ENCODE measurements around the gene ELK3.

ELK3 gene

DNA sequence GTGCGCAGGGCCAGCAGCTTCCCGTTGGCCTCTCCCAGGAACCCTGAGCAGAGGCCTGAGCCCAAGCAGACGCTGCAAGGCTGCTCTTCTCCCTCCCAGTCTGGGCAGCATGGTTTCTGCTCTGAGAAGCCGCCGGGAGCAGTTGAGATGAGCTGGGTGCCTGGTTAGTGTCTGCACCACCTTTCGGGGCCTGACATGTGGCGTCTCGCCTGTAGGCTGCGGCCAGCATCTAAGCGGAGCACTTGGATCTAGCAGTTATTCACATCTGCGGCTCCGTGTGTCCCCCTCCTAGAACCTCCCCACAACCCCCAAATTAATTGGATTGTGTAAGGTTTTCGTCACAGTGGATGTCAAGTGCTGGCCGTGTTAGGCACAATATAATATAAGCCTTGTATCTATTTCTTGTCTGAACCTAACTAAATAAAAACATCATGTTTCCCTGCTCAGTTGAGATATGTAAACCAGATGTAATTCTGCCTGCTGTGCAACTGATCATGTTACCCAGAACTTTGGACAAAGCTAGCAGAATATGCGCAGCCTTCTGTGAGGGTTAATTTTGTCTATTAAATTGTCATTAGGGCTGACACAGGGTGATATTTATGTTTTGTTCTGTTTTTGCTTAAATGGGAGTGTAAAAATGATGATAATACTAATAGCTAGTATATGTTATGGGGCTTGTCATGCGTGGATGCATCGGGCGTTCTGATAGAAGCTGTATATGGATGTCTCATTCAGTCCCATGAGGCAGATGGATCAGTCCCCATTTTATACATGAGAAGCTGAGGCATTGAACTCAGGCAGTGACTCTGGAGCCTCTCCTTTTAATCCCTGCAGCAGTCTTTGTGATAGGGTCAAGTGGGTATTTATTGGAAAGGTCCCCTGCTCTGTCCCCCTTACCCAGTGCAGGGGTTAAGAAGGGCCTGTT, 45.8 kb downstream of the ELK3 start:
- Histone ChIP-seq H3K27ac (ENCODE audit: low read length) (no peak overlapping the region), H3K4me2 (ENCODE audit: insufficient read depth, low read length) (no peak overlapping the region), H3K27me3 (ENCODE audit: insufficient read depth, low read length, poor library complexity) (no peaks in the 10 kb centered on the region), H4K20me1 (ENCODE audit: insufficient read depth, low read length) (peaks cover 15% of the 10 kb centered on the region), H3K9ac (ENCODE audit: low read depth, low read length) (no peak overlapping the region), H2AFZ (ENCODE audit: low read depth, low read length) (no peak overlapping the region), H3K9me3 (ENCODE audit: insufficient read depth, low read length, severe bottlenecking) (no peaks in the 10 kb centered on the region), H3K36me3 (ENCODE audit: insufficient read depth, low read length) (no peaks in the 10 kb centered on the region), H3K79me2 (ENCODE audit: insufficient read depth, low read length) (no peaks in the 10 kb centered on the region), H3K4me3 (ENCODE audit: low read depth in 1 of 2, low read length in 2 of 2) (no peak overlapping the region), H3K4me1 (ENCODE audit: insufficient read depth, low read length) (peaks cover 11% of the 10 kb centered on the region)
- TF ChIP-seq, protein P1, sequence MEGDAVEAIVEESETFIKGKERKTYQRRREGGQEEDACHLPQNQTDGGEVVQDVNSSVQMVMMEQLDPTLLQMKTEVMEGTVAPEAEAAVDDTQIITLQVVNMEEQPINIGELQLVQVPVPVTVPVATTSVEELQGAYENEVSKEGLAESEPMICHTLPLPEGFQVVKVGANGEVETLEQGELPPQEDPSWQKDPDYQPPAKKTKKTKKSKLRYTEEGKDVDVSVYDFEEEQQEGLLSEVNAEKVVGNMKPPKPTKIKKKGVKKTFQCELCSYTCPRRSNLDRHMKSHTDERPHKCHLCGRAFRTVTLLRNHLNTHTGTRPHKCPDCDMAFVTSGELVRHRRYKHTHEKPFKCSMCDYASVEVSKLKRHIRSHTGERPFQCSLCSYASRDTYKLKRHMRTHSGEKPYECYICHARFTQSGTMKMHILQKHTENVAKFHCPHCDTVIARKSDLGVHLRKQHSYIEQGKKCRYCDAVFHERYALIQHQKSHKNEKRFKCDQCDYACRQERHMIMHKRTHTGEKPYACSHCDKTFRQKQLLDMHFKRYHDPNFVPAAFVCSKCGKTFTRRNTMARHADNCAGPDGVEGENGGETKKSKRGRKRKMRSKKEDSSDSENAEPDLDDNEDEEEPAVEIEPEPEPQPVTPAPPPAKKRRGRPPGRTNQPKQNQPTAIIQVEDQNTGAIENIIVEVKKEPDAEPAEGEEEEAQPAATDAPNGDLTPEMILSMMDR (IDR thresholded peaks at IDR 0.05; ENCODE audit: borderline replicate concordance, extremely low read depth, low read length, poor library complexity, severe bottlenecking), result no peak
- no peak for TF ChIP-seq EZH2 (IDR thresholded peaks at IDR 0.05; ENCODE audit: borderline replicate concordance, low read depth, low read length, severe bottlenecking)
- ATAC-seq (ENCODE audit: insufficient read depth, low read depth) (no peak), DNase-seq (no peak)

DNA sequence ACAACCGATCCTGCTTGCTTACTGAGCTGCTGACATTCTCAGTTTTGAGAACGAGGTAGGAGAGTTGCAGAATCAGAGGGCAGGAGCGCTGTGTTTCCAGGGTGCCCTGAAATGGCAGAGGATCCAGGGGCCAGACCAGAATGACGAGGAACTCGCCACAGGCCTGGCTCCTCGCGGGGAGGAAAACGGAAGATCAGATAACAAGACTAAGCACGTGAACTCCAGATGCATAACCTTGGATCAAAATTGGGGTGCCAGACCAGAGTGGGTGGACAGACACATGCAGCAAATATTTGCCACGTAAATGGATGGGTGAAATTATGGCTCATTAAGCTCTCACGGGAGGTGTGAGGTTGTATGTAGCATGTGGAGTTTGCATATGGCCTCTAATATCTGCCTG, 46.5 kb downstream of the ELK3 start:
- no peaks in the 10 kb centered on the region for H3K79me2 ChIP-seq (ENCODE audit: insufficient read depth, low read length)

GRCh38 chr12:96241431-96241830, 47.3 kb downstream of the ELK3 start:
- no peak for ATAC-seq (ENCODE audit: insufficient read depth, low read depth)
- H3K4me3 ChIP-seq (ENCODE audit: low read depth in 1 of 2, low read length in 2 of 2), result no peak overlapping the region
- no peak overlapping the region for H3K4me2 ChIP-seq (ENCODE audit: insufficient read depth, low read length)
- no peaks in the 10 kb centered on the region for H3K9me3 ChIP-seq (ENCODE audit: insufficient read depth, low read length, severe bottlenecking)
- peaks cover 4% of the 10 kb centered on the region for H3K4me1 ChIP-seq (ENCODE audit: insufficient read depth, low read length)
- no peak overlapping the region for H3K9ac ChIP-seq (ENCODE audit: low read depth, low read length)
- no peaks in the 10 kb centered on the region for H3K27me3 ChIP-seq (ENCODE audit: insufficient read depth, low read length, poor library complexity)
- H3K27ac ChIP-seq (ENCODE audit: low read length), result no peak overlapping the region
- peaks cover under 1% of the 10 kb centered on the region; the same call in 1 of the 2 replicates for H3K36me3 ChIP-seq (ENCODE audit: insufficient read depth, low read length)
- no peak overlapping the region for H2AFZ ChIP-seq (ENCODE audit: low read depth, low read length)
- TF ChIP-seq, protein P1 (IDR thresholded peaks at IDR 0.05; ENCODE audit: borderline replicate concordance, extremely low read depth, low read length, poor library complexity, severe bottlenecking), result no peak
- TF ChIP-seq EZH2 (IDR thresholded peaks at IDR 0.05; ENCODE audit: borderline replicate concordance, low read depth, low read length, severe bottlenecking), result no peak
- no peaks in the 10 kb centered on the region for H3K79me2 ChIP-seq (ENCODE audit: insufficient read depth, low read length)
- DNase-seq, result no peak
- H4K20me1 ChIP-seq (ENCODE audit: insufficient read depth, low read length), result peaks cover 10% of the 10 kb centered on the region

More for the DNA sequence above, 46.5 kb downstream of the ELK3 start:
- no peaks in the 10 kb centered on the region for H3K27me3 ChIP-seq (ENCODE audit: insufficient read depth, low read length, poor library complexity)
- ATAC-seq (ENCODE audit: insufficient read depth, low read depth) (no peak), DNase-seq (no peak)
- H4K20me1 ChIP-seq (ENCODE audit: insufficient read depth, low read length), result peaks cover 10% of the 10 kb centered on the region
- no peak for TF ChIP-seq EZH2 (IDR thresholded peaks at IDR 0.05; ENCODE audit: borderline replicate concordance, low read depth, low read length, severe bottlenecking)
- TF ChIP-seq, protein P1 (IDR thresholded peaks at IDR 0.05; ENCODE audit: borderline replicate concordance, extremely low read depth, low read length, poor library complexity, severe bottlenecking), result no peak
- H3K4me1 ChIP-seq (ENCODE audit: insufficient read depth, low read length), result peaks cover 11% of the 10 kb centered on the region
- no peaks in the 10 kb centered on the region for H3K36me3 ChIP-seq (ENCODE audit: insufficient read depth, low read length)
- H3K4me3 ChIP-seq (ENCODE audit: low read depth in 1 of 2, low read length in 2 of 2), result no peak overlapping the region
- H3K27ac ChIP-seq (ENCODE audit: low read length), result no peak overlapping the region
- H3K4me2 ChIP-seq (ENCODE audit: insufficient read depth, low read length), result no peak overlapping the region
- no peak overlapping the region for H3K9ac ChIP-seq (ENCODE audit: low read depth, low read length)
- no peak overlapping the region for H2AFZ ChIP-seq (ENCODE audit: low read depth, low read length)
- no peaks in the 10 kb centered on the region for H3K9me3 ChIP-seq (ENCODE audit: insufficient read depth, low read length, severe bottlenecking)
